Measurements from ENCODE around the gene ADGRV1.

The ADGRV1 gene

GRCh38 chr5:90866333-90866732, 307.7 kb downstream of the ADGRV1 start:
- in situ Hi-C loops (cut with MboI; ENCODE audit: low sequenced_read_pairs, unreplicated experiment): loop anchor here (25.0 kb wide), 1 partner anchor 521 kb away; the partner anchor contains the start of gene ARRDC3
- peak; percentile 38 for DNase-seq (ENCODE audit: low spot score)
- peak; percentile 9 for TF ChIP-seq CTCF (IDR thresholded peaks at IDR 0.05; ENCODE audit: borderline replicate concordance, control extremely low read depth, extremely low read depth, insufficient read depth, missing control alignments)

GRCh38 chr5:90866915-90867731, 308.5 kb downstream of the ADGRV1 start:
- in situ Hi-C loops (cut with MboI; ENCODE audit: low sequenced_read_pairs, unreplicated experiment): loop anchor here (25.0 kb wide), 1 partner anchor 520 kb away; the partner anchor contains the start of gene ARRDC3
- no peak for DNase-seq (ENCODE audit: low spot score)
- TF ChIP-seq CTCF (IDR thresholded peaks at IDR 0.05; ENCODE audit: borderline replicate concordance, control extremely low read depth, extremely low read depth, insufficient read depth, missing control alignments): no peak

- TF ChIP-seq CTCF (IDR thresholded peaks at IDR 0.05; ENCODE audit: borderline replicate concordance, control extremely low read depth, extremely low read depth, insufficient read depth, missing control alignments): no peak
- in situ Hi-C loops (cut with MboI; ENCODE audit: low sequenced_read_pairs, unreplicated experiment): loop anchor here (25.0 kb wide), 1 partner anchor 519 kb away; the partner anchor contains the start of gene ARRDC3
- no peak for DNase-seq (ENCODE audit: low spot score)
Measured at GRCh38 chr5:90868799-90869198, 310.2 kb downstream of the ADGRV1 start.

- no peak for TF ChIP-seq CTCF (IDR thresholded peaks at IDR 0.05; ENCODE audit: borderline replicate concordance, control extremely low read depth, extremely low read depth, insufficient read depth, missing control alignments)
- no peak for DNase-seq (ENCODE audit: low spot score)
- in situ Hi-C loops (cut with MboI; ENCODE audit: low sequenced_read_pairs, unreplicated experiment): loop anchor here (25.0 kb wide), 1 partner anchor 516 kb away; the partner anchor contains the start of gene ARRDC3
Measured at GRCh38 chr5:90871391-90871991, 312.9 kb downstream of the ADGRV1 start.

- TF ChIP-seq CTCF (IDR thresholded peaks at IDR 0.05; ENCODE audit: borderline replicate concordance, control extremely low read depth, extremely low read depth, insufficient read depth, missing control alignments): no peak
- in situ Hi-C loops (cut with MboI; ENCODE audit: low sequenced_read_pairs, unreplicated experiment): loop anchor here (25.0 kb wide), 1 partner anchor 514 kb away; the partner anchor contains the start of gene ARRDC3
Measured at GRCh38 chr5:90873033-90873517, 314.5 kb downstream of the ADGRV1 start.

GRCh38 chr5:90874066-90874465, 315.5 kb downstream of the ADGRV1 start:
- DNase-seq (ENCODE audit: low spot score): no peak

More at GRCh38 chr5:90873033-90873517, 314.5 kb downstream of the ADGRV1 start:
- DNase-seq (ENCODE audit: low spot score): no peak

More at GRCh38 chr5:90874066-90874465, 315.5 kb downstream of the ADGRV1 start:
- in situ Hi-C loops (cut with MboI; ENCODE audit: low sequenced_read_pairs, unreplicated experiment): loop anchor here (25.0 kb wide), 1 partner anchor 513 kb away; the partner anchor contains the start of gene ARRDC3
- TF ChIP-seq CTCF (IDR thresholded peaks at IDR 0.05; ENCODE audit: borderline replicate concordance, control extremely low read depth, extremely low read depth, insufficient read depth, missing control alignments): no peak

All from GM13976 (cell line).